GM23338 (cell line): ENCODE measurements around the gene CASP10. TPM values are rescaled to one million over a fixed set of nuclear protein-coding genes. Genes with fewer than 3 reads are reported as not detected.

ENCODE experiments used
- ATAC-seq: fragments of 200-7000 bp; cut with Tn5 transposase; 3 replicates; pipeline ENCODE4 v1.9.1; 2020
- DNase-seq: peaks from one replicate; pipeline ENCODE4 v3.0.0-alpha.2; 2015; ENCODE audit warnings: low spot score
- H2AFZ ChIP-seq: fragments of 200-600 bp; sonication (generic); 2 replicates; pipeline ENCODE4 v1.8.0; 2016; ENCODE audit warnings: antibody characterized with exemption, mild to moderate bottlenecking, moderate library complexity
- H3F3A ChIP-seq: fragments of 200-600 bp; sonication (generic); replicated peaks from 2 replicates; pipeline ENCODE4 v1.8.0; 2017; ENCODE audit warnings: antibody characterized with exemption, mixed run types, low read depth
- H3K27ac ChIP-seq: fragments of 200-600 bp; sonication (generic); 2 replicates; pipeline ENCODE4 v1.6.1; 2016; ENCODE audit warnings: low read depth
- H3K27me3 ChIP-seq: fragments of 200-600 bp; sonication (generic); 2 replicates; pipeline ENCODE4 v1.8.0; 2016; ENCODE audit warnings: mild to moderate bottlenecking, mixed run types, moderate library complexity; ENCODE audit not compliant: insufficient read depth
- H3K36me3 ChIP-seq: fragments of 200-600 bp; sonication (generic); 2 replicates; pipeline ENCODE4 v1.8.0; 2016; ENCODE audit warnings: mild to moderate bottlenecking; ENCODE audit not compliant: insufficient read depth
- H3K4me1 ChIP-seq: fragments of 200-600 bp; sonication (generic); 2 replicates; pipeline ENCODE4 v1.8.0; 2016; ENCODE audit warnings: mild to moderate bottlenecking, moderate library complexity; ENCODE audit not compliant: insufficient read depth
- H3K4me2 ChIP-seq: fragments of 200-600 bp; sonication (generic); 2 replicates; pipeline ENCODE4 v1.7.1; 2017; ENCODE audit warnings: mixed run types
- H3K4me3 ChIP-seq: fragments of 200-600 bp; sonication (generic); 2 replicates; pipeline ENCODE4 v1.6.1; 2016; ENCODE audit warnings: mixed run types
- H3K79me2 ChIP-seq: fragments of 200-600 bp; sonication (generic); replicated peaks from 2 replicates; pipeline ENCODE4 v1.8.0; 2017; ENCODE audit warnings: mild to moderate bottlenecking; ENCODE audit not compliant: insufficient read depth
- H3K9me2 ChIP-seq: fragments of 200-600 bp; sonication (generic); 2 replicates; pipeline ENCODE4 v1.8.0; 2017; ENCODE audit not compliant: insufficient read depth
- H4K20me1 ChIP-seq: fragments of 200-600 bp; sonication (generic); replicated peaks from 2 replicates; pipeline ENCODE4 v1.8.0; 2017; ENCODE audit warnings: mild to moderate bottlenecking; ENCODE audit not compliant: insufficient read depth
- H3K27ac Mint-ChIP-seq: 2 replicates; pipeline ENCODE4 v1.8.0; 2020; ENCODE audit warnings: inconsistent platforms, mild to moderate bottlenecking, moderate library complexity, mixed read lengths
- H3K27me3 Mint-ChIP-seq: 3 replicates; pipeline ENCODE4 v1.8.0; 2022; ENCODE audit warnings: low read depth, mild to moderate bottlenecking, moderate library complexity, mixed read lengths, inconsistent platforms; ENCODE audit not compliant: insufficient read depth, poor library complexity
- H3K36me3 Mint-ChIP-seq: 3 replicates; pipeline ENCODE4 v1.8.0; 2021; ENCODE audit warnings: low read depth, mild to moderate bottlenecking, inconsistent platforms, moderate library complexity, mixed read lengths
- H3K4me1 Mint-ChIP-seq: 3 replicates; pipeline ENCODE4 v1.8.0; 2020; ENCODE audit warnings: mild to moderate bottlenecking, inconsistent platforms, mixed read lengths
- H3K4me3 Mint-ChIP-seq: 3 replicates; pipeline ENCODE4 v1.8.0; 2021; ENCODE audit warnings: moderate library complexity, mild to moderate bottlenecking, inconsistent platforms, mixed read lengths
- H3K9me3 Mint-ChIP-seq: 3 replicates; pipeline ENCODE4 v1.8.0; 2020; ENCODE audit warnings: moderate library complexity, mild to moderate bottlenecking, inconsistent platforms, mixed read lengths
- CREB1 ChIP-seq: fragments of 250-450 bp; sonication (Bioruptor Pico); IDR thresholded peaks from 2 replicates; pipeline ENCODE4 v1.5.0; 2020; ENCODE audit warnings: low read depth, mild to moderate bottlenecking, moderate library complexity
- EZH2phosphoT487 ChIP-seq: fragments of 200-600 bp; sonication (generic); IDR thresholded peaks from one replicate; pipeline ENCODE4 v1.8.1; 2018; ENCODE audit warnings: antibody characterized with exemption; ENCODE audit not compliant: unreplicated experiment
- JUNB ChIP-seq: IDR thresholded peaks from one replicate; pipeline ENCODE4 v1.6.1; 2016; ENCODE audit warnings: antibody characterized with exemption; ENCODE audit not compliant: unreplicated experiment
- NANOG ChIP-seq: IDR thresholded peaks from 2 replicates; pipeline ENCODE4 v1.6.1; 2016; ENCODE audit warnings: antibody characterized with exemption, borderline replicate concordance
- POLR2AphosphoS5 ChIP-seq: IDR thresholded peaks from 2 replicates; pipeline ENCODE4 v1.6.1; 2016; ENCODE audit warnings: antibody characterized with exemption, low read depth
- REST ChIP-seq: IDR thresholded peaks from one replicate; pipeline ENCODE4 v1.6.1; 2018; ENCODE audit warnings: antibody characterized with exemption; ENCODE audit not compliant: unreplicated experiment
- STAT1 ChIP-seq: IDR thresholded peaks from one replicate; pipeline ENCODE4 v1.6.1; 2016; ENCODE audit warnings: antibody characterized with exemption; ENCODE audit not compliant: unreplicated experiment
- ZNF331 ChIP-seq: fragments of 250-450 bp; sonication (Bioruptor Pico); IDR thresholded peaks from 2 replicates; pipeline ENCODE4 v1.5.0; 2020; ENCODE audit warnings: low read depth, mild to moderate bottlenecking, moderate library complexity
- polyA plus RNA-seq: library from polyadenylated mRNA; unstranded; fragments of >200 nt; fragmentation: Nextera tagmentation; extraction: Ambion mirVana; gene quantifications from 2 replicates; pipeline ENCODE4 v1.2.1, GENCODE V29; 2016
- total RNA-seq: library from RNA; depleted of rRNA; stranded (reverse); fragments of >200 nt; shearing (Covaris generic); gene quantifications from 2 replicates; pipeline ENCODE4 v1.2.3, GENCODE V29; 2014
- TF ChIP-seq, protein P1 (sequence below): IDR thresholded peaks from 2 replicates; pipeline ENCODE4 v1.6.1; 2016; ENCODE audit warnings: antibody characterized with exemption
- TF ChIP-seq, protein P2 (sequence below), 2 experiments: fragments of 200-600 bp in 1 of 2; sonication (generic) in 1 of 2; conservative IDR thresholded peaks; 2 replicates each; pipeline versions ENCODE4 v1.5.1 to v1.6.1; 2016 to 2017; ENCODE audit warnings: antibody characterized with exemption in 2 of 2, low read depth in 2 of 2, mild to moderate bottlenecking in 2 of 2, moderate library complexity in 1 of 2

The CASP10 gene
- total and polyA plus RNA-seq, 2 experiments from 2014 or later, result 1.9 to 3.5 TPM

DNA sequence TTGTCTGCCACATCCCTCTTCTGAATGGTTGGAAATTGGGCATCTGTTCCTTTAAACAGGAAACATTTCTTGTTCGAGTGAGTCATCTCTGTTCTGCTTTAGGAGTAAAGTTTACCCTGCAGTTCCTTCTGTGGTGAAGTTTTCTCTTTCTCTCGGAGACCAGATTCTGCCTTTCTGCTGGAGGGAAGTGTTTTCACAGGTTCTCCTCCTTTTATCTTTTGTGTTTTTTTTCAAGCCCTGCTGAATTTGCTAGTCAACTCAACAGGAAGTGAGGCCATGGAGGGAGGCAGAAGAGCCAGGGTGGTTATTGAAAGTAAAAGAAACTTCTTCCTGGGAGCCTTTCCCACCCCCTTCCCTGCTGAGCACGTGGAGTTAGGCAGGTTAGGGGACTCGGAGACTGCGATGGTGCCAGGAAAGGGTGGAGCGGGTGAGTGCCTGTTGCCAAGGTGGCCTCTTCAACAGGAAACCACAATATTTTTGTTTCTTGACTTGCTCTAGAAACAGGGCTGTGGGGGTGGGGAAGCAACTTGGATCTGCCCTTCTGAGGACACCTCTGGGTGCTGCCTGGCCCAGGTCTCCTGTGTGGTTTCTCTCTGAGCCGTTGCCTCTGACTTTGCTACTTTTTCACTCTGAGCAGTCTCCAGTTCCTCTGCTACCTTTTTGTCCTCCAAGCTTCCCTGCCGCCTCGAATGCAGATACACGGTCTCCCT is 75.2 kb downstream of the CASP10 start:
- peak overlapping the region; percentile 56 for H2AFZ ChIP-seq
- peak; percentile 53 for DNase-seq
- H3K4me3 ChIP-seq, result peak overlapping the region; percentile 43; the same call in 1 of the 2 replicates
- H3K4me1 ChIP-seq, result peaks cover 23% of the 10 kb centered on the region
- peak; percentile 59 for ATAC-seq
- no peaks in the 10 kb centered on the region for H3F3A ChIP-seq
- Mint-ChIP-seq H3K4me3 (peak overlapping the region; percentile 66), H3K27ac (peak overlapping the region; percentile 92), H3K27me3 (peaks cover 6% of the 10 kb centered on the region), H3K36me3 (0 out of 3 replicates have a peak, but pooled peaks cover 2% of the 10 kb centered on the region), H3K9me3 (no peaks in the 10 kb centered on the region), H3K4me1 (peaks cover 30% of the 10 kb centered on the region)
- peak overlapping the region; percentile 67 for H3K4me2 ChIP-seq
- TF ChIP-seq, protein P1, sequence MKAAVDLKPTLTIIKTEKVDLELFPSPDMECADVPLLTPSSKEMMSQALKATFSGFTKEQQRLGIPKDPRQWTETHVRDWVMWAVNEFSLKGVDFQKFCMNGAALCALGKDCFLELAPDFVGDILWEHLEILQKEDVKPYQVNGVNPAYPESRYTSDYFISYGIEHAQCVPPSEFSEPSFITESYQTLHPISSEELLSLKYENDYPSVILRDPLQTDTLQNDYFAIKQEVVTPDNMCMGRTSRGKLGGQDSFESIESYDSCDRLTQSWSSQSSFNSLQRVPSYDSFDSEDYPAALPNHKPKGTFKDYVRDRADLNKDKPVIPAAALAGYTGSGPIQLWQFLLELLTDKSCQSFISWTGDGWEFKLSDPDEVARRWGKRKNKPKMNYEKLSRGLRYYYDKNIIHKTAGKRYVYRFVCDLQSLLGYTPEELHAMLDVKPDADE, result no peak
- TF ChIP-seq CREB1, result no peak
- no peak for TF ChIP-seq ZNF331 (CRISPR knock-in tag)
- TF ChIP-seq, protein P2, sequence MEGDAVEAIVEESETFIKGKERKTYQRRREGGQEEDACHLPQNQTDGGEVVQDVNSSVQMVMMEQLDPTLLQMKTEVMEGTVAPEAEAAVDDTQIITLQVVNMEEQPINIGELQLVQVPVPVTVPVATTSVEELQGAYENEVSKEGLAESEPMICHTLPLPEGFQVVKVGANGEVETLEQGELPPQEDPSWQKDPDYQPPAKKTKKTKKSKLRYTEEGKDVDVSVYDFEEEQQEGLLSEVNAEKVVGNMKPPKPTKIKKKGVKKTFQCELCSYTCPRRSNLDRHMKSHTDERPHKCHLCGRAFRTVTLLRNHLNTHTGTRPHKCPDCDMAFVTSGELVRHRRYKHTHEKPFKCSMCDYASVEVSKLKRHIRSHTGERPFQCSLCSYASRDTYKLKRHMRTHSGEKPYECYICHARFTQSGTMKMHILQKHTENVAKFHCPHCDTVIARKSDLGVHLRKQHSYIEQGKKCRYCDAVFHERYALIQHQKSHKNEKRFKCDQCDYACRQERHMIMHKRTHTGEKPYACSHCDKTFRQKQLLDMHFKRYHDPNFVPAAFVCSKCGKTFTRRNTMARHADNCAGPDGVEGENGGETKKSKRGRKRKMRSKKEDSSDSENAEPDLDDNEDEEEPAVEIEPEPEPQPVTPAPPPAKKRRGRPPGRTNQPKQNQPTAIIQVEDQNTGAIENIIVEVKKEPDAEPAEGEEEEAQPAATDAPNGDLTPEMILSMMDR (conservative IDR thresholded peaks at IDR 0.05; ENCODE audit: low read depth in 2 of 2), result no peak
- no peak for TF ChIP-seq JUNB
- TF ChIP-seq POLR2AphosphoS5, result no peak
- no peaks in the 10 kb centered on the region for H3K27me3 ChIP-seq
- H3K36me3 ChIP-seq, result no peaks in the 10 kb centered on the region
- no peaks in the 10 kb centered on the region for H3K79me2 ChIP-seq
- no peak overlapping the region for H3K27ac ChIP-seq
- H4K20me1 ChIP-seq, result no peaks in the 10 kb centered on the region
- H3K9me2 ChIP-seq, result 0 out of 2 replicates have a peak, but pooled peaks cover 5% of the 10 kb centered on the region

DNA sequence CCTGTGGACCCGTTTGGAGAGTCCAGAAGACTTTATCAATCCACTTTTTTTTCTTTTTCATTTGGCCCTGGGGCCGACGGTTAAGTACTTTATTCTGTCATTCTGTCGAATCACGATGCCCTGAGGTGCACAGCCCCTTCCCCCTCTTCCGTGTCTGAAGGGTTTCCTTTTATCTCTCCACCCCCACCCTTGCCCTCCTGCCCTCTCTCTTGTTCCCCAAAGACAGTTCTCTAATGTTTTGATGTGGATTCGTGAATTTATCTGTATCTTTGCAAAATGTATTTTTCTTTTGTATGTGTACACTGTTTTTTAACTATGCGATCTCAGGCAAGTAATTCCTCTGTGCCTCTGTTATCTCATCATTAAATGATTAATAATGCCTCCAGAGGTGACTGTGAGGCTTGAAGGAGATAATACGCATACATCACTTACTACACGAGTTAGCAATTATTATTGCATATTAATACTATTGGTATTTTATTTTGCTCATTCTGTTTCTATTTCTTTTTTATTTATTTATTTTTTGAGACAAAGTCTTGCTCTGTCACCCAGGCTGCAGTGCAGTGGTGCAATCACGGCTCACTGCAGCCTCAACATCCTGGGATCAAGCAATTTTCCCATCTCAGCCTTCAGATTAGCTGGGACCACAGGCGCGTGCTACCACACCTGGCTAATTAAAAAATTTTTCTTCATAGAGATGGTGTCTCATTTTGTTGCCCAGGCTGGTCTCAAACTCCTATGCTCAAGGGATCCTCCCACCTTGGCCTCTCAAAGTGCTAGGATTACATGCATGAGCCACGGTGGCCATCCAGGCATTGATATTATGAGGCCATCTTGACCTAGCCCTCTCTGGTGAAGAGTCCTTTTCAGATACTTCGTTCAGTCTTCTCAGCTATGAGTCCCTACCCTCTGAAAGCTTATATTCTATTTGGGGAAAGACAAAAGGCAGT is 76.0 kb downstream of the CASP10 start:
- Histone ChIP-seq H4K20me1 (no peaks in the 10 kb centered on the region), H3K79me2 (no peaks in the 10 kb centered on the region), H3K27ac (no peak overlapping the region), H3K9me2 (0 out of 2 replicates have a peak, but pooled peaks cover 5% of the 10 kb centered on the region), H3K27me3 (no peaks in the 10 kb centered on the region), H2AFZ (peak overlapping the region; percentile 84; the same call in 1 of the 2 replicates), H3K36me3 (no peaks in the 10 kb centered on the region), H3F3A (no peaks in the 10 kb centered on the region), H3K4me3 (peak overlapping the region; percentile 43; the same call in 1 of the 2 replicates), H3K4me2 (peak overlapping the region; percentile 67), H3K4me1 (peaks cover 23% of the 10 kb centered on the region)
- Mint-ChIP-seq H3K27ac (peak overlapping the region; percentile 92), H3K27me3 (peaks cover 6% of the 10 kb centered on the region), H3K4me3 (peak overlapping the region; percentile 66), H3K9me3 (no peaks in the 10 kb centered on the region), H3K36me3 (0 out of 3 replicates have a peak, but pooled peaks cover 2% of the 10 kb centered on the region), H3K4me1 (peaks cover 30% of the 10 kb centered on the region)
- ATAC-seq, result peak; percentile 46
- DNase-seq, result peak; percentile 27
- TF ChIP-seq EZH2phosphoT487 (no peak), ZNF331 (CRISPR knock-in tag) (no peak), POLR2AphosphoS5 (no peak), JUNB (no peak), CREB1 (no peak), STAT1 (no peak), NANOG (no peak), REST (no peak)
- TF ChIP-seq, protein P2 (conservative IDR thresholded peaks at IDR 0.05; ENCODE audit: low read depth in 2 of 2), result no peak
- TF ChIP-seq, protein P1, result no peak
